Measurements from ENCODE around the gene RUNX2.
"Not testable (repeated sequence)": the region's sequence is repeated elsewhere in the genome, so short reads cannot be mapped to it uniquely, and the experiment has no call there.

RUNX2 gene

DNA sequence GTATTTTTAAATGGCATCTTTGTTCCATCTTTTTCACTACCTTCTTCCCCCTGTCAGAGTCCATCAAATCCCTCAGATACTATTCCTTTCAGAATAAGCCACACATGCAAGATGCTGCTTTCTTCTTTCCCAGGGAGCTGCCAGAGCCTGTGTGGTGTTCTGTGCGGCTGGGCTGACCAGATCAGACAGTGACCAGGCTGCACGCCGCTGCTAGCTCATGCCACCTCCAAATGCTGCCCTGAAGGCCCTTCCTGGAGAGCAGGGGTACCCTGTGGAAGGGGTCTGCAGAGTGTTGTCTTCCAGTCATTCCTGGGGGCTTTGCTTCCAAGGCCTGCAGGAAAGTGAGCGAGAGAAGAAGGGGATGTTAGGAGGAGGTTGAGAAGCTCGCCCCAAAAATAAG lies 228.7 kb downstream of the RUNX2 start:
- no peak for DNase-seq (ENCODE audit: low read depth)

DNA sequence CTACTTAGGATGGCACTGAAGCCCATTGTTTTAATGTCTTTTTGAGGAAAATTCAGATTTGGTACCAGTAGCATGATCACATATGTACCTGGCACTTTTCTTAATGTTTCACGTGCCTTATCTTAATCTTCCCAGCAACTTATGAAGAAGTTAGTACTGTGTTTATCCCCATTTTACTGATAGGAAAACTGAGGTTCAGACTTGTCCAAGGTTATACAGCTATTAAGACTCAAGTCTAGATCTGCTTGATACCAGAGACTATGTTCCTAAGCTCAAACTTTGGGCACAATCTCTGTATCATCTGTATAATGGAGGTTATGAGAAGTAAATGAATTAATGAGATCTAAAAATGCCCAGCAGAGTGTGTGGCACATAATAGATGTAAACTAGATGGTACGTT lies 229.3 kb downstream of the RUNX2 start:
- no peak for DNase-seq (ENCODE audit: low read depth)

- DNase-seq (ENCODE audit: low read depth), result no peak
These were observed 230.7 kb downstream of the RUNX2 start for GRCh38 chr6:45558858-45559257.

GRCh38 chr6:45560321-45560820 lies 232.2 kb downstream of the RUNX2 start:
- DNase-seq (ENCODE audit: low read depth), result not testable (repeated sequence)

- no peak for DNase-seq (ENCODE audit: low read depth)
These were observed 234.0 kb downstream of the RUNX2 start for GRCh38 chr6:45562171-45562570.

GRCh38 chr6:45563041-45563440 lies 234.9 kb downstream of the RUNX2 start:
- DNase-seq (ENCODE audit: low read depth), result no peak

- DNase-seq (ENCODE audit: low read depth), result no peak
These were observed 235.7 kb downstream of the RUNX2 start for GRCh38 chr6:45563844-45564243.

DNA sequence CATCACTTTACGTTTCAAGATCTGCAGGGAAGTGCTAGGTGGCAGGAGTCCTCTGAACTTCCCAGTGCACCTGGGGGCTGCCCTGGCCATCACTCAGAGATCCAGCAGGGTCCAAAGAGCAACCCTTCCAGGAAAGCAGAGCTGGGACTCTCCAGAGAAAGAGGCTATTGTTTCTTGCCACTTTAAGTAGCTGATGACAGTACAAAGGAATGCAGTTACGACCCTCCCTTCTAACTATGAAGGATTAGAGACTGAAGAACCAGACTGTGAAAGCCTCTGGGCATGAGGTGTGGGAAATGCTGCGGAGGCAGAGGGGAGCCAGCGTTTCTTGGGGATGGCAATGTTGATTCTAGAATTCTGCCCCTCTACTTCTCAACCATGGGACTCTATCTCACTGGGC lies 238.8 kb downstream of the RUNX2 start:
- no peak for DNase-seq (ENCODE audit: low read depth)

DNA sequence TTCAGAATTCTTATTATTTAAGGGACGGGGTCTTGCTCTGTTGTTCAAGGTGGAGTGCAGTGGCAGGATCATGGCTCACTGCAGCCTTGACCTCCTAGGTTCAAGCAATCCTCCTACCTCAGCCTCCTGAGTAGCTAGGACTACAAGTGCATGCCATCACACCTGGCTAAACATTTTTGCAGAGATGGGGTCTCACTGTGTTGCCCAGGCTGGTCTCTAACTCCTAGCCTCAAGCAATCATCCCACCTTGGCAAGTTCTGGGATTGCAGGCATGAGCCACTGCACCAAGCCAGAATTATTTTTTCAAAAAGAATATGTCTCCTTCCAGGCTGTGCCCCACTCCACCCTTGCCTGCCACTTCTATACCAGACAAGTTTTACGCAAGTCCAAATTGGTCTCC lies 239.7 kb downstream of the RUNX2 start:
- no peak for DNase-seq (ENCODE audit: low read depth)

- no peak for DNase-seq (ENCODE audit: low read depth)
These were observed 240.5 kb downstream of the RUNX2 start for GRCh38 chr6:45568626-45569025.

DNA sequence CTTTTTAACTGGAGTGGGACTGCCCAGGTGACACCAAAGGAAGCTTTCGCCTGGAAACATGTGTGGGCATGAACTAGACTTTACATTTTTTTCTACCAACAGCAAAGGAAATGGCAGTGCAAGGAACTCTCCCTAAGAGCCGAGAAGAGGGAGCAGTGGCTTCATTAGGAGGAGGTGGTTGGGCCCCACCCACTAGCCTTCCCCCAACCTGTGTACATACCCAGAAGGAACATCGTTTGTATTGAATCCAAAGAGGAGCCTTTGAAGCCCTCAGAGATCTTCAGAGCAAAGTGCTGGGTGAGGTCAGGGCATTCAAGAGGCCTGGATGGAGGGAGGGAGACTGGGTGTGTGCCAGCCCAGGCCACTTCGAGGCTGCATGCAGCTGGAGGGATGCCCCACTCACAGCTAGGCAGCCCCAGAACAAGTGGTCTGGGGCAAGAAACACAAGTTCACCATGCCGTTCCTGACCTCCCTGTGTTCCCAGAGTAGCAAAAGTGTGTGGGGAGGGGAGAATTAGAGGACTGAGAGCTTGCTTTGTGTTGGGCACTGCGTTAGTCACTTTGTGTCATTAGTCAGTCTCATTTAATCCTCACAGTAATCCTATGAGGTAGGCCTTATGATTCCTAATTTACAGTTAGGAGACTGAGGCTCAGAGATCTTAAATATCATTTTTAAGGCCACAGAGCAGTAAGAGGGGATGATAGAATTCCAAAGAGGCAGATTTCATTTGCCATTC lies 241.2 kb downstream of the RUNX2 start:
- no peak for DNase-seq (ENCODE audit: low read depth)

DNA sequence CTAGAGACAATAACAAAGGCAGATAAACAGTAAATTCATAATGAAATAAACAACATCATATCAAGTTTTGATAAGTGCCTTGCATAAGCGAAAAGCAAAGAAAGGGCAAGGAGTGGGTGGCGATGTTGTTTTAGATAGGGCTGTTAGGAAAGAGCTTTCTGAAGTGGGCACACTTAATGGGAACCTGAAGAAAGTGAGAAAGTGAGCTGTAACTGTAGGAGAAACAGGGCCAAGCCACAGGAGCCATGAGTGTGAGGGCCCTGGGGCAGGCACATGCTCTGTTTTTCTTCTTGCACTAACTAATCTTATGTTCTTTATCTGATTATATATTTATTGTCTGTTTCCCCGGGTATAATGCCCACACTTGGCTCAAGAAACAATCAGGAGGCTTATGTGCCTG lies 243.0 kb downstream of the RUNX2 start:
- no peak for DNase-seq (ENCODE audit: low read depth)

DNA sequence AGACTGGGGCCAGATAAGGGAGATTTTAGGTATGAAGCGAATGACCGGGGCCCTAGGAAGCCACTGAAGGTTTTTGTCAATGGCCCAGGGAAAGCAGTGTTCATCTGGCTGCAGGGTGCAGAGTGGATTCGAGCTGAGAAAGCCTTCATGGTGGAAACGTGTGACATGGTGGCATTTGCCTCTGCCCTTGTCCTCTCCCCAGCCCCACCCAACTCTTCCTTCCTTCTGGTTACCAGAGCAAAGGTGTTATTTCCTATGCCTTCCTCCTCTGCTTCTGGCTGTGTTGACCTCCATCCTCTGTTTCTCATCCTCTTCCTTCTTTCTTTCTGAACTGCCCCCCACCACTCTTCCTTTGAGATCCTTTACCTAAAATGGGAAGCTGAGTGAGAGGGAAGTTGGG lies 244.7 kb downstream of the RUNX2 start:
- DNase-seq (ENCODE audit: low read depth), result no peak

GRCh38 chr6:45574014-45574461 lies 245.9 kb downstream of the RUNX2 start:
- DNase-seq (ENCODE audit: low read depth), result no peak

DNA sequence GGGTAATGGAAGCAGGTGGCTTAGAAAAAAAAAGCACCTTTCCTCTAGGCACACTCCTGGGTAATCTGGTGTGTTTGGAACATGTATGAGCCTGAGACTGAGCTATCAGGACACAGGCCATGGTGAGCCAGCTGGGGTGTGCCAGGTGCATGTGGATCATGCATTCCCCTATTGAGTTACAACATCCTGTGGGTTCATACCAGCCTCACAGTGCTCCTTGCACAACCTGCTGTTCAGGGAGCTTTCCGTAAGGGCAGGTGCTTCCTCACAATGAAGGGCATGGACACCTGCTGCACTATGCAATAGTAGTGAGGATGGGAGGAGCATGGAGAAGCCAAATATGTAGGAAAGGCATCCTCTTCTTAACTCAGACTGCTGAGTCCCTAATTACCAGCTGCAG lies 246.8 kb downstream of the RUNX2 start:
- DNase-seq (ENCODE audit: low read depth), result no peak

DNA sequence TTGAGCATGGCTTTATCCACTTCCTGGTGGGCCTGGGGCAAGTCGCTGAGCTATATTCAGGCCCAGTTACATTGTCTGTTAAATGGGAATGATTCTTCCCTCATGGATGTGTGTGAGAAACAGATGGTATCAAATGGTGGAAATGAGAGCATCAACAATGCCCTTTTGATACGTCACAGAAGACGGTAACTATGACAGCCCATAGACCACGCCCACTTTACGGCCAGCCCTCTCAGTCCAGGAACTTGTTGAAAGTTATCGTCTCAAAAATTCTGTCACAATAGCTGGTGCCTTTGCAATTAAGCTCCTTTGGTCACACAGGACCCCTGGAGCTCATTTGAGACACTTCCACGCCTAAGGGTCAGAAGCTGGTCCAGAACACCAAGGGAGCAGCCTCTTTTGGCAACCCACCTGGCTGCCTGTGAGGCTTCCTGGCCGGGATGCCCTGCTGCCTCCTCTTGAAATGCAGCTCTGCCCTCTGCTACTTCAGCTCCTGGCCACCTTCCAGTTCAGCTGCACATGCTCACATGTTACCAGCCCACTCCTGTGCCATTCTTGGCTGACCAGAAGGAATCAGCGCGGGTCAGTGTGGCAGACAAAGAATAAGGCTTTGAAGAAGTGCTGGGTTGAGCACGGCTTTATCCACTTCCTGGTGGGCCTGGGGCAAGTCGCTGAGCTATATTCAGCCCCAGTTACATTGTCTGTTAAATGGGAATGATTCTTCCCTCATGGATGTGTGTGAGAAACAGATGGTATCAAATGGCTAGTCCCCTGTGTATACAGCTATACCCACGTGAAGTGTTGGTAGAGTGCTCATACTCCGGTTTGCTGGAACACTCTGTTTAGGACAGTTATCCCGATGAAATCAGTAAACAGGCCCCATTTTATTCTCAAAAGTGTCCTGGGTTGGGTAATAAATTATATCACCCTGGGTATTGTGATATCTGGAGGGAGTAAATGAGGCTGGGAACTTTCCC lies 248.8 kb downstream of the RUNX2 start:
- no peak for DNase-seq (ENCODE audit: low read depth)

DNA sequence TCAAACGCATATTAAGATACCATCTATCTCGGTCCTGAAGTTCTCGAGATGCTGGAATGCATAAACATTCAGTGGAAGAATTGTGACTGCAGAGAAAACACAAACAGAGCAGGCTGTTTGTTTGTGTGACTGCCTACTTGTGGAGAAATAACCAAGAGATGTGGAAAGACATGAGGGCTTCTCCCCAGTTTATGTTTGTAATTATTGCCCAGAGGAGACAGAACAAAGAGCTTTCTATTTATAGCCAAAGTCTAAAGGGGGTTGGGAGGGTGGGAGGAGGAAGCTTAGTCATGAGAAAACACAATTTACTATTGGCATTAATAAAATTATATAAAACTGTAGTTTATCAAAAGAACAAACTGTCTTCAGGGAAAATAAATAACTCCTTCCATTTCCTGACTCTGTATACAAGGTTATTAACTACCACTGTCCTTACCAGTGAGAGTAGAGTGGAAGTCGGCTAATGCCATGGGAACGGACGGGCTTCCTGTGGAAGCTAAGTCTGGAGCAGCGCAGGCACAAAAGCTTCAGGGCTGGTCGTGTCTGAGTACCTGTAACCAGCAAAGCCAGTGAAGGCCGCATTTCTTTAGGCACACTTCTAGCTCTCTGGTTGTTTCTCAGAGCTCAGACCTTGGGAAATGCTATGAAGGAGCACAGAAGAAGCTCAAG lies 249.8 kb downstream of the RUNX2 start:
- DNase-seq (ENCODE audit: low read depth), result no peak

GRCh38 chr6:45584127-45584526 lies 256.0 kb downstream of the RUNX2 start:
- no peak for DNase-seq (ENCODE audit: low read depth)

GRCh38 chr6:45586216-45587171 lies 258.4 kb downstream of the RUNX2 start:
- peak; percentile 38 for DNase-seq (ENCODE audit: low read depth)

DNA sequence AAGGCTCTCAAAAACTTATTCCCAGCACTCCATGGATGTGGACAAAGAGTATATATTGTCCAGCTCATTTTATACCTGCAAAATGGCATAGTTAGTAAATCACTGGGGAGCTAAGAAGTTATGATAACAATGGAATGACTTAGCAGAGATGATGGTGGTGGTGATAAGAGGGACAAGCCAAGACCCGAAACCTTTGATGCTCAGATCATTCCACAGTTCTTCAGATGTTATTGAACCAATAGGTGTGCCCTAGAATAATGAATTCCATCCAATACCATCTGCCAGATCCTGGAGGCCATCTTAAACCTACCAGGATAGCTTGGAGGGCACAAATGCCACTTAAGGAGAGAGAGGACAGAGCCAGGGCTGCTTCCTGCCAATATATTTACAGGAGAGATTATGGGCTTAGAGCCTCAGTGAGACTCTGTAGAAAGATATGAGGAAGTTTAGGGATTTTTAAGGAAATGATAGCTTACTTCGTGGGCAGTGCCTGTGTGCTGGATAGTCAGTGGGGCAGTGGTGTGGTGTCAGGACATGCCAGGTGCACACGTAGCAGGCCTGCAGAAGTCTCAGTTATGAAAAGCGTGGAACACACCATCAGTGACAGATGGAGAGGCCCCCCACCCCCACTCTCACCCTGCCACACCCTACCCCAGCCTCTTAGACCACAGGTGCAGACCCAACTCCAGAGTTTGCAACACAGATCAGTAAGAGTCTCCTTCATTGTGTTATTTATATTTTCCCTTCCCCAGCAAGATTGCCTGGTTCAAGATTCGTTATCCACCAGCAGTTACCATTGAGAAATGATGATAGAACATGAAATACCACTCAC lies 259.3 kb downstream of the RUNX2 start:
- DNase-seq (ENCODE audit: low read depth), result no peak

Measured in activated T-cell treated with anti-CD3 and anti-CD28 coated beads for 24 hours (primary cell).